Measurements from ENCODE around the gene DOCK10.

DOCK10 gene

GRCh38 chr2:224751996-224752698 is 290.1 kb downstream of the DOCK10 start:
- in situ Hi-C loops (cut with MboI; ENCODE audit: low sequenced_read_pairs, unreplicated experiment) = no loop called here
- no peak for DNase-seq (ENCODE audit: low spot score)

GRCh38 chr2:224749136-224749535 is 293.1 kb downstream of the DOCK10 start:
- TF ChIP-seq CTCF (IDR thresholded peaks at IDR 0.05; ENCODE audit: borderline replicate concordance, control extremely low read depth, extremely low read depth, insufficient read depth, missing control alignments) = no peak
- in situ Hi-C loops (cut with MboI; ENCODE audit: low sequenced_read_pairs, unreplicated experiment) = no loop called here
- no peak for DNase-seq (ENCODE audit: low spot score)

More at GRCh38 chr2:224751996-224752698, 290.1 kb downstream of the DOCK10 start:
- no peak for TF ChIP-seq CTCF (IDR thresholded peaks at IDR 0.05; ENCODE audit: borderline replicate concordance, control extremely low read depth, extremely low read depth, insufficient read depth, missing control alignments)

GRCh38 chr2:224747765-224748164 is 294.5 kb downstream of the DOCK10 start:
- TF ChIP-seq CTCF (IDR thresholded peaks at IDR 0.05; ENCODE audit: borderline replicate concordance, control extremely low read depth, extremely low read depth, insufficient read depth, missing control alignments) = no peak
- DNase-seq (ENCODE audit: low spot score) = no peak
- in situ Hi-C loops (cut with MboI; ENCODE audit: low sequenced_read_pairs, unreplicated experiment) = no loop called here

GRCh38 chr2:224736227-224736626 is 306.0 kb downstream of the DOCK10 start:
- in situ Hi-C loops (cut with MboI; ENCODE audit: low sequenced_read_pairs, unreplicated experiment) = no loop called here
- TF ChIP-seq CTCF (IDR thresholded peaks at IDR 0.05; ENCODE audit: borderline replicate concordance, control extremely low read depth, extremely low read depth, insufficient read depth, missing control alignments) = no peak
- DNase-seq (ENCODE audit: low spot score) = no peak

GRCh38 chr2:224734949-224735348 is 307.3 kb downstream of the DOCK10 start:
- TF ChIP-seq CTCF (IDR thresholded peaks at IDR 0.05; ENCODE audit: borderline replicate concordance, control extremely low read depth, extremely low read depth, insufficient read depth, missing control alignments) = no peak
- in situ Hi-C loops (cut with MboI; ENCODE audit: low sequenced_read_pairs, unreplicated experiment) = no loop called here
- DNase-seq (ENCODE audit: low spot score) = no peak

- TF ChIP-seq CTCF (IDR thresholded peaks at IDR 0.05; ENCODE audit: borderline replicate concordance, control extremely low read depth, extremely low read depth, insufficient read depth, missing control alignments) = no peak
- in situ Hi-C loops (cut with MboI; ENCODE audit: low sequenced_read_pairs, unreplicated experiment) = no loop called here
- DNase-seq (ENCODE audit: low spot score) = no peak
Observed at GRCh38 chr2:224731665-224732064, 310.6 kb downstream of the DOCK10 start.
